Nephron progenitor cell (in vitro differentiated cells): Measurements from ENCODE around the gene WDR75.

Experiments used
- DNase-seq: peaks from one replicate; pipeline ENCODE4 v3.0.0; 2021
- H3K27ac Mint-ChIP-seq: 2 replicates; pipeline ENCODE4 v1.8.0; 2021; ENCODE audit warnings: mild to moderate bottlenecking, moderate library complexity, mixed read lengths
- H3K27me3 Mint-ChIP-seq: 2 replicates; pipeline ENCODE4 v1.8.0; 2021; ENCODE audit warnings: mild to moderate bottlenecking, low read depth, mixed read lengths; ENCODE audit not compliant: poor library complexity
- H3K36me3 Mint-ChIP-seq: 2 replicates; pipeline ENCODE4 v1.8.0; 2021; ENCODE audit warnings: low read depth, mixed read lengths
- H3K4me1 Mint-ChIP-seq: 2 replicates; pipeline ENCODE4 v1.8.0; 2021; ENCODE audit warnings: mixed read lengths
- H3K4me3 Mint-ChIP-seq: 2 replicates; pipeline ENCODE4 v1.8.0; 2021; ENCODE audit warnings: mild to moderate bottlenecking, moderate library complexity, mixed read lengths
- H3K9me3 Mint-ChIP-seq: 2 replicates; pipeline ENCODE4 v1.8.0; 2021; ENCODE audit warnings: mild to moderate bottlenecking, moderate library complexity, mixed read lengths
- TF ChIP-seq, protein P1 (sequence below): fragments of 200-600 bp; sonication (generic); IDR thresholded peaks from 2 replicates; pipeline ENCODE4 v1.5.0; 2021; ENCODE audit warnings: antibody characterized with exemption

WDR75 gene

DNA sequence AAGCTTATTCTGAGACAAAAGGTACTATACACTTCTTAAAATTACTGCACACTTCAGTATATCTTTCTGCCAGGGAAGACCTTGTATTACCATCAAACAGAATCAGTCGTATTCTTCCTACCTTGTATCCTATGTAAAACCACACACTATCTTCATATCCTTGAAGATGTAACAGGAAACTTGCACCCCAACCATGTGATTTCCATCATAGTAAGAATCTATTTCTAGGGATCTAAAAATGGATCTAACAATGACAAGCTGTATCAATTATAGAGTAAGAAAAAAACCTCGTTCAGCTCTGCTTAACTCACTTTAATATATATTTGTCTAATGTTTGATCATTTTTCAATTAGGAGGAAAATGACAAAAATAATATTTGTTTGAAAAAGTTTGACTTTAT lies 60.2 kb downstream of the WDR75 start:
- Mint-ChIP-seq H3K4me1 (no peaks in the 10 kb centered on the region), H3K36me3 (no peaks in the 10 kb centered on the region), H3K4me3 (no peak overlapping the region), H3K27ac (no peak overlapping the region), H3K9me3 (no peaks in the 10 kb centered on the region), H3K27me3 (no peaks in the 10 kb centered on the region)
- DNase-seq, result no peak
- TF ChIP-seq, protein P1, sequence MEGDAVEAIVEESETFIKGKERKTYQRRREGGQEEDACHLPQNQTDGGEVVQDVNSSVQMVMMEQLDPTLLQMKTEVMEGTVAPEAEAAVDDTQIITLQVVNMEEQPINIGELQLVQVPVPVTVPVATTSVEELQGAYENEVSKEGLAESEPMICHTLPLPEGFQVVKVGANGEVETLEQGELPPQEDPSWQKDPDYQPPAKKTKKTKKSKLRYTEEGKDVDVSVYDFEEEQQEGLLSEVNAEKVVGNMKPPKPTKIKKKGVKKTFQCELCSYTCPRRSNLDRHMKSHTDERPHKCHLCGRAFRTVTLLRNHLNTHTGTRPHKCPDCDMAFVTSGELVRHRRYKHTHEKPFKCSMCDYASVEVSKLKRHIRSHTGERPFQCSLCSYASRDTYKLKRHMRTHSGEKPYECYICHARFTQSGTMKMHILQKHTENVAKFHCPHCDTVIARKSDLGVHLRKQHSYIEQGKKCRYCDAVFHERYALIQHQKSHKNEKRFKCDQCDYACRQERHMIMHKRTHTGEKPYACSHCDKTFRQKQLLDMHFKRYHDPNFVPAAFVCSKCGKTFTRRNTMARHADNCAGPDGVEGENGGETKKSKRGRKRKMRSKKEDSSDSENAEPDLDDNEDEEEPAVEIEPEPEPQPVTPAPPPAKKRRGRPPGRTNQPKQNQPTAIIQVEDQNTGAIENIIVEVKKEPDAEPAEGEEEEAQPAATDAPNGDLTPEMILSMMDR, result no peak

DNA sequence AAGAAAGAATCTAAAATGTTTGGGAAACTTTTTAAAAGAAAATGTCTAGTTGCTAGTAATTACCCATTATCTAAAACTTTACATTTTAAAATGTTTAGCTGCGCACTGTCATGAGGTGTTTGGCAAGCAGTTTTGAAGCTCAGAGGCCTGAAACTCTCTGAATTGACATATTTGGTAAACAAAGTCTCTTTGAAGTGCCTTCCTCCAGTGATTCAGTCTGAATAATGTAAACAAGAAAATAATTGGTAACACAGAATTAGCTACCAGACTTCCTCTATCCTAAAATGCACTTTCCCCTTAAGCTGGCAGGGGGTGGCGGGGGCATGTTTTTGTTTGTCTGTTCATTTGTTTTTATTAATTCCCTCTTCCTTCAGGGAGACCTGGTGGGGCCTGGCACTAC lies 61.4 kb downstream of the WDR75 start:
- no peak for DNase-seq
- H3K9me3 Mint-ChIP-seq, result no peaks in the 10 kb centered on the region
- H3K36me3 Mint-ChIP-seq, result no peaks in the 10 kb centered on the region
- no peaks in the 10 kb centered on the region for H3K27me3 Mint-ChIP-seq
- H3K4me1 Mint-ChIP-seq, result no peaks in the 10 kb centered on the region
- peak overlapping the region; percentile 54 for H3K27ac Mint-ChIP-seq
- no peak overlapping the region for H3K4me3 Mint-ChIP-seq
- TF ChIP-seq, protein P1, result no peak

DNA sequence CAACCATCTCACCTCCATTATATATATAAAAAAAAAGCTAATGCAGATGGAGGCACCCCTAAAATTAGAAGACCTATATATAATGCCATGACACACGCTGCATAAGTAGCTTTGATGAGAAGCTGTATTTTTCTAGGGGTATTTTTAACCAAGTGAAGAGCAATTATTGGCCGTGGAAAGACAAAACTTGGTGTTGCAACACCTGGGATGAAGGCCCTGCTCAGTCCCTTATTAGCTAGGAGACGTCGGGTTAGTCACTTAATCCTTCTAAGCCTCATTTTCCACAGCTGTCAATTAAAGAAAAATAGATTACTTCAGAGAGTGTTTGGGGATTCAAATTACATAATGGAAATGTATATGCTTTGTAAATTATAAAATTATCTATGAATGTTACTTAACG lies 63.0 kb downstream of the WDR75 start:
- DNase-seq, result no peak
- H3K4me1 Mint-ChIP-seq, result no peaks in the 10 kb centered on the region

DNA sequence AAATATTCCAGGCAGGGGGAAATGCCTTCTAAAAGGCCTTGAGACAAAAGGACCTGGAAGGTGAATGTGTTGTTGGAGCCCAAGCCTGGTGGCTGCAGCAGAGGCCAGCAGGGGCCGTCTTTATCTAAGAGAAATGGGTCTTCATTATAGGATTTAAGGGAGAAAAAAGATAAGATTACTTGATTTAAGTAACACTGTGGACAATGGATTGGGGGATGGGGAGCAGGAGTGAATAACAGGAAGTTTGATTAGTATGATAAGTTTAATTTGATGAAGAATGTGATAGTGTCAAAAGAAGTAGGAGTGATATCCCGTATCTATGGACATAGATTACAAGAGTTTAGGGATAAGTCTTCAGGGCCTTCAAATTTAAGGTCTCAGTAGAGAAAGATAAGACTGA lies 64.2 kb downstream of the WDR75 start:
- DNase-seq, result no peak
- TF ChIP-seq, protein P1, result no peak
- no peaks in the 10 kb centered on the region for H3K36me3 Mint-ChIP-seq

More for the DNA sequence above, 63.0 kb downstream of the WDR75 start:
- Mint-ChIP-seq H3K9me3 (peaks cover 6% of the 10 kb centered on the region), H3K36me3 (no peaks in the 10 kb centered on the region), H3K27ac (no peak overlapping the region), H3K4me3 (no peak overlapping the region), H3K27me3 (peaks cover 3% of the 10 kb centered on the region)
- TF ChIP-seq, protein P1, result no peak

DNA sequence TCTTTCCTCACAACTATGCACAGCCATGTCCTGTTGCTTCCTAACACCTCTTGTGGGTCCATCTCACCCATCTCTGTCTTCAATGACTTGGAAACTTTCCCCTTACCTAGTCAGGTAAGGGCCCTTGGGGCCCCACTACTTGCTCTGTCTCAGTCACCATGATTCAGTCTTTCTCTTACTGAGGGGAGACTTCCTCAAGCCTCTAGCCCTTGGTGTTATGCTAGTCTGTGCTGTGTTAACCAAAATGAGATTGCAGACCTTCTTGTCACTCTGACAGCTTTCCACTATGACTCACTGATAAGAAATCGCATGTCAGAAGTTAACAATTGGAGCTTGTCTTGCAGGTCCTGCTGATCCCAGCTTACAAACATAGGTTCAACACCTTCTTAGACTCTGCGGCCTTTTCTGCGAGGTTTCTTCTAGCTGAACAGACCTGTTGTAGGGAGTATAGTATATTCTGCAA lies 65.3 kb downstream of the WDR75 start:
- no peak for DNase-seq
- peaks cover 8% of the 10 kb centered on the region for H3K9me3 Mint-ChIP-seq
- H3K36me3 Mint-ChIP-seq, result no peaks in the 10 kb centered on the region
- H3K27me3 Mint-ChIP-seq, result peaks cover 3% of the 10 kb centered on the region
- TF ChIP-seq, protein P1, result no peak
- no peak overlapping the region for H3K27ac Mint-ChIP-seq
- H3K4me1 Mint-ChIP-seq, result no peaks in the 10 kb centered on the region
- H3K4me3 Mint-ChIP-seq, result no peak overlapping the region

More for the DNA sequence above, 64.2 kb downstream of the WDR75 start:
- Mint-ChIP-seq H3K9me3 (peaks cover 8% of the 10 kb centered on the region), H3K27me3 (peaks cover 3% of the 10 kb centered on the region), H3K27ac (no peak overlapping the region), H3K4me1 (no peaks in the 10 kb centered on the region), H3K4me3 (no peak overlapping the region)

DNA sequence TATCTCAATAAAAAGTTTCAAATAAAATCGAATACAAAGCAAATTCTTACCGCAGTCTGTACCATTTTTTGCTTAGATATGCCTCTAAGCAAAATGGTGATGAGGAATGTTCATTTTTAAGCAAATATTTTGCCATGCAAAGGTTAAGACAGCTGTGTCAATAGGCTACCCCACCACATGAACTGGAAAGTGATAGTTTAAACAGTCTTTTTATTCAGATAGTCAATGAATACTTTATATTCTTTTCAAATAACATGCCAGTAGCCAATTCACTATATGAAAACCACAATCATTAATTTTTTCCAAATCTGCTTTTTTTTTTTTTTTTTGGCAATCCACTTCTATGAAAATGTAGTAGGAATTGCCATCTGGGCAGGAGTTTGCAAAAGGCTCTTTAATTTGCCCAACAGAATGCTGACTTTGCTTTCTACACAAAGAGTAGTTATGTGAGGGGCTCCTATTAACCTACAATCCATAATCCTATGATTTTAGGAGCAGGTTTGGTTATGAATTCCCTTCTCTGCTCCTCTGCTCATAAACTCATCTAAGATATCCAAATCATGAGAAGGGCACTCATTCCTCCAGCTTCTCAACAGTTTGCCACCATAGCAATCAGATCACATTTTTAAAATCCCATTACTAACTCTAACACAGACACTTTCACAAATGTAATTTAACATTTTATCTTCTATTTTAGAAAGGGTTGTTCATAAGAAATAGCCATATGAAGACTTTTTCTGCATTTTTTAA lies 70.1 kb downstream of the WDR75 start:
- H3K4me3 Mint-ChIP-seq, result no peak overlapping the region
- H3K36me3 Mint-ChIP-seq, result no peaks in the 10 kb centered on the region
- TF ChIP-seq, protein P1, result no peak
- no peaks in the 10 kb centered on the region for H3K4me1 Mint-ChIP-seq
- peaks cover 8% of the 10 kb centered on the region for H3K9me3 Mint-ChIP-seq
- DNase-seq, result no peak
- no peak overlapping the region for H3K27ac Mint-ChIP-seq
- H3K27me3 Mint-ChIP-seq, result peaks cover 6% of the 10 kb centered on the region
